Pancreas (tissue), 10 donors: ENCODE results near the gene ZSCAN12. TPM values are rescaled to one million over a fixed set of nuclear protein-coding genes. Genes with fewer than 3 reads are reported as not detected.

ENCODE experiments used
- ATAC-seq, 4 donors: fragments of 200-7000 bp; cut with Tn5 transposase; one replicate each; pipeline versions ENCODE4 v1.8.0 to v1.9.1; 2020; ENCODE audit warnings: mild to moderate bottlenecking in 4 of 4, moderate library complexity in 4 of 4
- DNase-seq, 6 donors: peaks; one replicate each; pipeline ENCODE4 v3.0.0-alpha.2; 2020
- FAIRE-seq: peaks from 2 replicates; lab custom pipeline; 2012; peaks lifted over from hg19 to GRCh38; lab: Jason Lieb, UNC
- H3K27ac ChIP-seq, 4 donors: fragments of 200-600 bp; sonication (generic); 1 replicate in 3 of 4; 2 replicates in 1 of 4; pipeline versions ENCODE4 v1.5.0 to v1.8.0; 2020
- H3K27me3 ChIP-seq, 4 donors: fragments of 200-600 bp; one replicate each; pipeline ENCODE4 v1.8.0; 2021
- H3K36me3 ChIP-seq, 3 donors: fragments of 200-600 bp; sonication (generic) in 1 of 3; one replicate each; pipeline versions ENCODE4 v1.5.0 to v1.8.0; 2020 to 2021
- H3K4me1 ChIP-seq, 3 donors: fragments of 200-600 bp; one replicate each; pipeline ENCODE4 v1.8.0; 2021
- H3K4me3 ChIP-seq, 4 donors: fragments of 200-600 bp; sonication (generic) in 2 of 4; one replicate each; pipeline versions ENCODE4 v1.5.0 to v1.8.0; 2020 to 2021
- H3K9me3 ChIP-seq, 4 donors: fragments of 200-600 bp; one replicate each; pipeline ENCODE4 v1.8.0; 2021
- CTCF ChIP-seq, 4 donors: fragments of 200-600 bp; sonication (generic) in 3 of 4; IDR thresholded peaks; one replicate each; pipeline versions ENCODE4 v1.5.0 to v1.8.0; 2021; ENCODE audit warnings: antibody characterized with exemption in 4 of 4
- WGBS, 2 donors: extraction: QIAGEN DNeasy Blood & Tissue Kit; methylation state at CpG; one replicate each; pipeline ENCODE4 v1.1.7; 2013; 5-methylcytosine and 5-hydroxymethylcytosine counted together
- intact Hi-C, 3 donors: fragments of 100-400 bp; cut with DNase I; formaldehyde crosslinking; loops; one replicate each; pipeline versions ENCODE4 v1.11.1 to v1.14.2; 2022
- polyA plus RNA-seq, 2 donors: library from polyadenylated mRNA; stranded (reverse); fragments of 200-250 nt; gene quantifications; one replicate each; pipeline ENCODE4 v1.2.3, GENCODE V29; 2013
- total RNA-seq, 6 donors: library from RNA; stranded (reverse); fragmentation: NEBNext Ultra II Directional in 4 of 6; extraction: Animal tissue kit (Norgen Biotek cat#: 25700) in 4 of 6; gene quantifications; one replicate each; pipeline versions ENCODE4 v1.2.1 to v1.2.4, GENCODE V29; 2021 to 2023
- donor health status: healthy with polysubstance abuse.
- donor health status: DM: no; HTN: no; CAD: no; lungs with moderate emphysema.
- donor health status: DM: no; HTN: no; CAD: no.
- donor health status: control.
- donor health status: control.
- donor health status: Bipolar disorder and iron deficiency.
- donor health status: DM: yes; HTN: yes; CAD: no.
- donor health status: DM: no; HTN: no; CAD: no.
- donor health status: DM: no; HTN: no; CAD: no.
- donor health status: DM: yes; HTN: yes; CAD: no.

ZSCAN12 gene
- total and polyA plus RNA-seq, 8 donors: 0.80 to 4.4 (median 2.4) TPM

- FAIRE-seq (no peak), ATAC-seq (no peak), DNase-seq (no peak)
- no peak overlapping the region for H3K27ac ChIP-seq
- WGBS, 2 donors: 81 to 99% methylated on average over 4 of the region's 4 CpGs
- intact Hi-C loops: no loop called here
- no peaks in the 10 kb centered on the region for H3K36me3 ChIP-seq
- H3K27me3 ChIP-seq: no peaks in the 10 kb centered on the region
- H3K9me3 ChIP-seq: no peaks in the 10 kb centered on the region
- H3K4me3 ChIP-seq: no peak overlapping the region
- no peak for TF ChIP-seq CTCF (IDR thresholded peaks at IDR 0.05)
- H3K4me1 ChIP-seq: no peaks in the 10 kb centered on the region
Observed at GRCh38 chr6:28425944-28426541, 26.5 kb upstream of the ZSCAN12 start.

DNA sequence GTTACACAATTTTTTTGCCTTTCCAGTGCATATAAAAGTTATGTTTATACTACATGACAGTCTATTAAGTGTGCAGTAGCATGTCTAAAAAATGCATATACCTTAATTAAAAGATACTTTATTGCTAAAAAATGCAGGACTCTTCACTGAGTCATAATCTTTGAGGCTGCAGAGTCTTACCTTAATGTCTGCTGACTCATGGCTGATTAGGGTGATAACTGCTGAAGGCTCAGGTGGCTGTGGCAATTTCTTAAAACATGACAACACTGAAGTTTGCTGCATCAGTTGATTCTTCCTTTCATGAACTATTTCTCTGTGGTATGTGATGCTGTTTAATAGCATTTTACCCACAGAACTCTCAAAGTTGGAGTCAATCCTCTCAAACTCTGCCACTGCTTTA, 24.6 kb upstream of the ZSCAN12 start:
- ATAC-seq (no peak), DNase-seq (no peak), FAIRE-seq (no peak)
- Histone ChIP-seq H3K4me3 (no peak overlapping the region), H3K9me3 (no peaks in the 10 kb centered on the region), H3K4me1 (no peaks in the 10 kb centered on the region), H3K27me3 (no peaks in the 10 kb centered on the region), H3K36me3 (no peaks in the 10 kb centered on the region), H3K27ac (no peak overlapping the region)
- intact Hi-C loops: no loop called here
- TF ChIP-seq CTCF (IDR thresholded peaks at IDR 0.05): no peak

- ATAC-seq (no peak), FAIRE-seq (no peak), DNase-seq (no peak)
- Histone ChIP-seq H3K4me1 (no peaks in the 10 kb centered on the region), H3K4me3 (no peak overlapping the region), H3K27me3 (no peaks in the 10 kb centered on the region), H3K36me3 (no peaks in the 10 kb centered on the region), H3K9me3 (no peaks in the 10 kb centered on the region), H3K27ac (no peak overlapping the region)
- 94 to 96% methylated on average over 1 of the region's 1 CpG for WGBS, 2 donors
- no peak for TF ChIP-seq CTCF (IDR thresholded peaks at IDR 0.05)
- intact Hi-C loops: no loop called here
Observed at GRCh38 chr6:28423546-28423945, 24.0 kb upstream of the ZSCAN12 start.

- DNase-seq: no peak
- H3K4me3 ChIP-seq: no peak overlapping the region
Observed at GRCh38 chr6:28413681-28414080, 14.1 kb upstream of the ZSCAN12 start.

More at GRCh38 chr6:28413681-28414080, 14.1 kb upstream of the ZSCAN12 start:
- TF ChIP-seq CTCF (IDR thresholded peaks at IDR 0.05): no peak
- H3K27me3 ChIP-seq: no peaks in the 10 kb centered on the region
- H3K4me1 ChIP-seq: no peaks in the 10 kb centered on the region
- H3K36me3 ChIP-seq: no peaks in the 10 kb centered on the region
- H3K27ac ChIP-seq: no peak overlapping the region
- intact Hi-C loops: no loop called here
- H3K9me3 ChIP-seq: no peaks in the 10 kb centered on the region
- no peak for ATAC-seq
- no peak for FAIRE-seq
